ENCODE results near the gene KIFC3. TPM values are rescaled to one million over a fixed set of nuclear protein-coding genes. Genes with fewer than 3 reads are reported as not detected.
"Not testable (repeated sequence)": the region's sequence is repeated elsewhere in the genome, so short reads cannot be mapped to it uniquely, and the experiment has no call there.

KIFC3 gene
- total RNA-seq, 1 experiment from 2014 or later, result not detected

DNA sequence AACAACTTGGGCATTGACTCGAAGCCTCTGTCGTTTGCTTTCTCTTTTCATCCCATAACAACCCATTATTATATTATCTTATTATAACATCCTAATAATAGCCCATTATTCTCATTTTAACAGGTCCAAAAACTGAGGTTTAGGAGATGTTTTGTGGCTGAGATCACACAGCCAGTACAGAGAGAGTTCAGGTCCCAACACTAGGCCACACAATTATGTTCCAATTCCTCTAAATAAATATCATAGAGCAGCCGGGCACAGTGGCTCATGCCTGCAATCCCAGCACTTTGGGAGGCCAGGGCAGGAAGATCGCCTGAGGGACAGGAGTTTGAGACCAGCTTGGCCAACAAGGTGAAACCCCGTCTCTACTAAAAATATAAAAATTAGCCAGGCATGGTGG lies 40.3 kb upstream of the KIFC3 start:
- H3K4me1 ChIP-seq (ENCODE audit: low read length), result no peaks in the 10 kb centered on the region
- H3K27me3 ChIP-seq (ENCODE audit: low read length), result no peaks in the 10 kb centered on the region
- H3K4me2 ChIP-seq (ENCODE audit: low read depth, low read length, poor library complexity, severe bottlenecking), result no peak overlapping the region
- no peaks in the 10 kb centered on the region for H3K36me3 ChIP-seq (ENCODE audit: insufficient read depth, low read length)
- no peaks in the 10 kb centered on the region for H3K9me2 ChIP-seq (replicated peaks; ENCODE audit: insufficient read depth, low read length)
- H4K20me1 ChIP-seq (ENCODE audit: insufficient read depth, low read depth, low read length), result no peaks in the 10 kb centered on the region
- no peak overlapping the region for H3K4me3 ChIP-seq (ENCODE audit: low read length)
- H3K79me2 ChIP-seq (ENCODE audit: low read length), result no peaks in the 10 kb centered on the region
- no peaks in the 10 kb centered on the region for H3K9me3 ChIP-seq (ENCODE audit: low read length)
- no peak overlapping the region for H3K27ac ChIP-seq (ENCODE audit: low read length)
- DNase-seq, result no peak
- H2AFZ ChIP-seq (ENCODE audit: low read length), result no peak overlapping the region
- no peak overlapping the region for H3K9ac ChIP-seq (ENCODE audit: low read length)

GRCh38 chr16:57840833-57841232 lies 38.5 kb upstream of the KIFC3 start:
- H3K9me3 ChIP-seq (ENCODE audit: low read length), result no peaks in the 10 kb centered on the region
- no peak overlapping the region for H3K4me2 ChIP-seq (ENCODE audit: low read depth, low read length, poor library complexity, severe bottlenecking)
- H3K4me1 ChIP-seq (ENCODE audit: low read length), result no peaks in the 10 kb centered on the region
- H3K27me3 ChIP-seq (ENCODE audit: low read length), result no peaks in the 10 kb centered on the region
- no peaks in the 10 kb centered on the region for H3K79me2 ChIP-seq (ENCODE audit: low read length)
- H3K36me3 ChIP-seq (ENCODE audit: insufficient read depth, low read length), result no peaks in the 10 kb centered on the region
- H3K9me2 ChIP-seq (replicated peaks; ENCODE audit: insufficient read depth, low read length), result no peaks in the 10 kb centered on the region
- no peak overlapping the region for H3K27ac ChIP-seq (ENCODE audit: low read length)
- H3K9ac ChIP-seq (ENCODE audit: low read length), result no peak overlapping the region
- H4K20me1 ChIP-seq (ENCODE audit: insufficient read depth, low read depth, low read length), result no peaks in the 10 kb centered on the region
- no peak for DNase-seq
- no peak overlapping the region for H3K4me3 ChIP-seq (ENCODE audit: low read length)
- H2AFZ ChIP-seq (ENCODE audit: low read length), result no peak overlapping the region

DNA sequence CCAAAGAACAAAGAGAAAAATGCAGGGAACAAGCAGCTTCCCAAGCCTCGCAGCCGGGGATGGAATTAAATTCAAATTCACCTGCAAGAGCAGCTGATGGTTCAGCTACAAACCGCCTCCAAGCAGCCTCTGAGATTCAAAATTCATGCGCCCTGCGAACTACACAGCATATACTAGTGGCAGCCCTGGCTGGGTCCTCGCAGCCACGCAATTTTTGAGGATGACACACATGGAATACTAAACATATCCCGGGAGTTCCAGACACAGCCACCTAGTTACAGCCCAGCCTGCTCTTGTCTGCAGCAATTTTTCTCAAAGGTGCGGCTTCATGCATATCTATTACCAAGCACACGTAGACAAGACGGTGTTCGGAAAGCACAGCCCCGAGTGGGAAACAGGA lies 35.9 kb upstream of the KIFC3 start:
- Histone ChIP-seq H3K4me2 (ENCODE audit: low read depth, low read length, poor library complexity, severe bottlenecking) (no peak overlapping the region), H3K9ac (ENCODE audit: low read length) (no peak overlapping the region), H3K4me3 (ENCODE audit: low read length) (no peak overlapping the region), H3K79me2 (ENCODE audit: low read length) (no peaks in the 10 kb centered on the region), H4K20me1 (ENCODE audit: insufficient read depth, low read depth, low read length) (no peaks in the 10 kb centered on the region), H3K36me3 (ENCODE audit: insufficient read depth, low read length) (no peaks in the 10 kb centered on the region), H3K4me1 (ENCODE audit: low read length) (no peaks in the 10 kb centered on the region), H2AFZ (ENCODE audit: low read length) (no peak overlapping the region), H3K9me3 (ENCODE audit: low read length) (no peaks in the 10 kb centered on the region), H3K27ac (ENCODE audit: low read length) (no peak overlapping the region), H3K27me3 (ENCODE audit: low read length) (no peaks in the 10 kb centered on the region), H3K9me2 (replicated peaks; ENCODE audit: insufficient read depth, low read length) (no peaks in the 10 kb centered on the region)
- DNase-seq, result no peak

DNA sequence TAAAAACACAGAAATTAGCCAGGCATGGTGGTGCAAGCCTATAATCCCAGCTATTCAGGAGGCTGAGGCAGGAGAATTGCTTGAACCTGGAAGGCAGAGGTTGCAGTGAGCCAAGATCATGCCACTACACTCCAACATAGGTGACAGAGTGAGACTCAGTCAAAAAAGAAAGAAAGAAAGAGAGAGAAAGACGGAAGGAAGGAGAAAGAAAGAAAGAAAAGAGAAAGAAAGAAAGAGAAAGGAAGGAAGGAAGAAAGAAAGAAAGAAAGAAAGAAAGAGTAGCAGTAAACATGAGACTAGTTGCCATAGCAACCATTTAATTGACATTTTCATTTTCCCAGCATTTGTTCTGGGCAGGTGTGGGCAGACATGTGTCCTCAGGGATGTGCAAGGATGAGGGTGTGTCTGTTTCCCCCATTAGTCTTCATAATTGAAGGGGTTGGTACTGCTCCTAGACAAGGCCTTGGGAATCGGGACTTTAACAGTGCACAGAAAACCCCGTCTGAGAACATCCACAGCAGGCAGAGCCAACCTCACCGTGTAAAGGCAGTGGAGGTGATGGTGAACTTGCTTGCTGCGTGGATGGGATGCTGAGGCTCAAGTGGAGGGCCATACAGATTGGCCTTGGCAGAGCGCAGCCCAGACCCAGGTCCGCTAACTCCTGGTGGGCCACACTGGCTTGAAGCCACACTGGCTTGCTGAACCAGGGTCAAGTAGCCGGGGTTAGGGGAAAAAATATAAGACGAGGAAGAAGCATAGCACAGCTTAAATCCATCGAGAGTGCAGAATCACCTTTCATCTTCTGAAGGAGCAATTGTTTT lies 35.2 kb upstream of the KIFC3 start:
- Histone ChIP-seq H3K9me2 (replicated peaks; ENCODE audit: insufficient read depth, low read length) (no peaks in the 10 kb centered on the region), H3K4me2 (ENCODE audit: low read depth, low read length, poor library complexity, severe bottlenecking) (no peak overlapping the region), H3K9me3 (ENCODE audit: low read length) (no peaks in the 10 kb centered on the region), H3K9ac (ENCODE audit: low read length) (no peak overlapping the region), H3K27me3 (ENCODE audit: low read length) (no peaks in the 10 kb centered on the region), H3K27ac (ENCODE audit: low read length) (no peak overlapping the region), H3K36me3 (ENCODE audit: insufficient read depth, low read length) (no peaks in the 10 kb centered on the region), H3K4me3 (ENCODE audit: low read length) (no peak overlapping the region), H3K79me2 (ENCODE audit: low read length) (no peaks in the 10 kb centered on the region), H3K4me1 (ENCODE audit: low read length) (no peaks in the 10 kb centered on the region), H4K20me1 (ENCODE audit: insufficient read depth, low read depth, low read length) (no peaks in the 10 kb centered on the region), H2AFZ (ENCODE audit: low read length) (no peak overlapping the region)
- DNase-seq, result no peak

- H3K4me1 ChIP-seq (ENCODE audit: low read length); H3K9ac ChIP-seq (ENCODE audit: low read length); H3K79me2 ChIP-seq (ENCODE audit: low read length); H3K27me3 ChIP-seq (ENCODE audit: low read length); H4K20me1 ChIP-seq (ENCODE audit: insufficient read depth, low read depth, low read length); H3K9me3 ChIP-seq (ENCODE audit: low read length); H3K4me3 ChIP-seq (ENCODE audit: low read length); H2AFZ ChIP-seq (ENCODE audit: low read length); H3K36me3 ChIP-seq (ENCODE audit: insufficient read depth, low read length); H3K4me2 ChIP-seq (ENCODE audit: low read depth, low read length, poor library complexity, severe bottlenecking); H3K27ac ChIP-seq (ENCODE audit: low read length); DNase-seq; H3K9me2 ChIP-seq (replicated peaks; ENCODE audit: insufficient read depth, low read length): not testable (repeated sequence)
These were observed 33.1 kb upstream of the KIFC3 start for GRCh38 chr16:57835439-57835838.

DNA sequence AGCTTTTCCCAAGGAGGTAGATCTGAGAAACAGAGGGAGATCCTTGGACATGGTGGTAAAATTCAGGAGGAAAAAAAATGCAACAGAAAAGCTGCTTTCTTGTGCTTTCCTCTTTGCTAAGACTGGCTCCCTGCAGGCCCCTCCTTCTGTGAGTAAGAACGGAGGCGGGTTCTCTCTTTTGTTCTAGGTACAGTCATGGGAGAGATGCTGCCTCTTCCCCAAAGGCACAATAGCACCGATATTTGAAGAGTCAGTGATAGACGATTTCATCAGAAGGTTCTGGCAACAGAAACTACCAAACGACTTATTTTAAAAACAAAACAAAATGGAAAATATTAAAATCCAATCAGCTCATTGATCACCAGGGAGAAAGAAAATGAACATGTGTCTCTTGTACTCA lies 32.6 kb upstream of the KIFC3 start:
- Histone ChIP-seq H2AFZ (ENCODE audit: low read length) (no peak overlapping the region), H3K4me2 (ENCODE audit: low read depth, low read length, poor library complexity, severe bottlenecking) (no peak overlapping the region), H3K36me3 (ENCODE audit: insufficient read depth, low read length) (no peaks in the 10 kb centered on the region), H3K27ac (ENCODE audit: low read length) (no peak overlapping the region), H3K9me3 (ENCODE audit: low read length) (no peaks in the 10 kb centered on the region), H3K79me2 (ENCODE audit: low read length) (no peaks in the 10 kb centered on the region), H3K9ac (ENCODE audit: low read length) (no peak overlapping the region), H3K27me3 (ENCODE audit: low read length) (no peaks in the 10 kb centered on the region), H3K9me2 (replicated peaks; ENCODE audit: insufficient read depth, low read length) (no peaks in the 10 kb centered on the region), H4K20me1 (ENCODE audit: insufficient read depth, low read depth, low read length) (no peaks in the 10 kb centered on the region), H3K4me3 (ENCODE audit: low read length) (no peak overlapping the region), H3K4me1 (ENCODE audit: low read length) (no peaks in the 10 kb centered on the region)
- no peak for DNase-seq

DNA sequence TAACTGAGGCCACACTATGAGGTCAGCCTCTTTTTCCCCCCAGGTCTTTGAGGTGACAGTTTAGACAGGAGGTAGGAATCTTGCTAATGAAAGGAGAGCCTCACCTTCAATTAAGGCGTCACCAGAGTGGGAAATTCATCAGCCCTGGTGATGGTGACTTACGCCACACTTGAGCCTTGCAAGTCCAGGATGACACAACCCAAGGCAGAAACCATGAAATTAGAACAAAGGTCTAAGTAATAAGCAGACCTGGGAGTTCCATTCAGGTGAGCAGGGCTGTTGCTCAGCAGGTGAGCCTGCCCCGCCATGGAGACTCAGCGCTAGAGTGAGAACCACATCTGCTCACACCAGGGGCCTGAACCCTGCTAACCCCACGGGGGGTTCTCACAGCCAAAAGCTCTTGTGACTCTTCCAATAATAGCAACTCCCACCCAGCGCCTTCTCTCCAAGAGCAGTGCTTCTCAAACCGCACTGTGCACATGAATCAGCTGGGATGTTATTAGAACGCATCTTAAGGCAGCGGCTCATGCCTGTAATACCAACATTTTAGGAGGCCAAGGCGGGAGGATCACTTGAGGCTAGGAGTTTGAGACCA lies 28.7 kb upstream of the KIFC3 start:
- Histone ChIP-seq H3K4me1 (ENCODE audit: low read length) (no peaks in the 10 kb centered on the region), H3K36me3 (ENCODE audit: insufficient read depth, low read length) (no peaks in the 10 kb centered on the region), H2AFZ (ENCODE audit: low read length) (no peak overlapping the region), H3K9ac (ENCODE audit: low read length) (no peak overlapping the region), H3K9me3 (ENCODE audit: low read length) (no peaks in the 10 kb centered on the region), H3K79me2 (ENCODE audit: low read length) (no peaks in the 10 kb centered on the region), H3K27me3 (ENCODE audit: low read length) (no peaks in the 10 kb centered on the region), H3K27ac (ENCODE audit: low read length) (no peak overlapping the region), H3K9me2 (replicated peaks; ENCODE audit: insufficient read depth, low read length) (no peaks in the 10 kb centered on the region), H3K4me3 (ENCODE audit: low read length) (no peak overlapping the region), H4K20me1 (ENCODE audit: insufficient read depth, low read depth, low read length) (no peaks in the 10 kb centered on the region), H3K4me2 (ENCODE audit: low read depth, low read length, poor library complexity, severe bottlenecking) (no peak overlapping the region)
- no peak for DNase-seq

GRCh38 chr16:57829969-57830360 lies 27.7 kb upstream of the KIFC3 start:
- DNase-seq, result no peak
- Histone ChIP-seq H3K9me3 (ENCODE audit: low read length) (no peaks in the 10 kb centered on the region), H3K9me2 (replicated peaks; ENCODE audit: insufficient read depth, low read length) (no peaks in the 10 kb centered on the region), H3K79me2 (ENCODE audit: low read length) (no peaks in the 10 kb centered on the region), H3K27me3 (ENCODE audit: low read length) (no peaks in the 10 kb centered on the region), H3K4me1 (ENCODE audit: low read length) (no peaks in the 10 kb centered on the region), H3K27ac (ENCODE audit: low read length) (no peak overlapping the region), H4K20me1 (ENCODE audit: insufficient read depth, low read depth, low read length) (no peaks in the 10 kb centered on the region), H3K4me3 (ENCODE audit: low read length) (no peak overlapping the region), H2AFZ (ENCODE audit: low read length) (no peak overlapping the region), H3K9ac (ENCODE audit: low read length) (no peak overlapping the region), H3K4me2 (ENCODE audit: low read depth, low read length, poor library complexity, severe bottlenecking) (no peak overlapping the region), H3K36me3 (ENCODE audit: insufficient read depth, low read length) (no peaks in the 10 kb centered on the region)
